Fibroblast of lung (primary cell): ENCODE measurements around the gene FIBP. TPM values are rescaled to one million over a fixed set of nuclear protein-coding genes. Genes with fewer than 3 reads are reported as not detected.

Experiments used
- DNase-seq, 2 donors: peaks; one replicate each; pipeline versions ENCODE4 v3.0.0 to v3.0.0-alpha.2; 2010; ENCODE audit warnings: low read depth in 2 of 2
- H2AFZ ChIP-seq: 2 replicates; pipeline ENCODE4 v1.5.1; 2012; ENCODE audit warnings: low read length, control low read depth, inconsistent platforms
- H3K27ac ChIP-seq: 2 replicates; pipeline ENCODE4 v1.5.1; 2011; ENCODE audit warnings: low read length, control low read depth; ENCODE audit not compliant: insufficient read depth
- H3K27me3 ChIP-seq: 2 replicates; pipeline ENCODE4 v1.5.1; 2011; ENCODE audit warnings: mild to moderate bottlenecking, low read length; ENCODE audit not compliant: control insufficient read depth, insufficient read depth
- H3K36me3 ChIP-seq: 2 replicates; pipeline ENCODE4 v1.5.1; 2011; ENCODE audit warnings: low read length; ENCODE audit not compliant: control insufficient read depth, insufficient read depth
- H3K4me1 ChIP-seq: 2 replicates; pipeline ENCODE4 v1.5.1; 2011; ENCODE audit warnings: low read length; ENCODE audit not compliant: control insufficient read depth, insufficient read depth; ENCODE audit errors: extremely low read depth
- H3K4me2 ChIP-seq: 2 replicates; pipeline ENCODE4 v1.5.1; 2011; ENCODE audit warnings: low read length, control low read depth; ENCODE audit not compliant: insufficient read depth; ENCODE audit errors: extremely low read depth
- H3K4me3 ChIP-seq, 4 experiments: fragments of 200-600 bp in 1 of 4; sonication (generic) in 1 of 4; replicated peaks in 1 of 4; 2 replicates each; pipeline ENCODE4 v1.5.1; 2011 to 2016; ENCODE audit warnings: low read length in 4 of 4, low read depth in 3 of 4, mild to moderate bottlenecking in 3 of 4, control low read depth in 2 of 4, inconsistent platforms in 1 of 4, mixed read lengths in 1 of 4; ENCODE audit not compliant: insufficient read depth in 1 of 4; ENCODE audit errors: control extremely low read depth in 1 of 4
- H3K79me2 ChIP-seq: 2 replicates; pipeline ENCODE4 v1.5.1; 2012; ENCODE audit warnings: mild to moderate bottlenecking, low read length, inconsistent platforms; ENCODE audit not compliant: control insufficient read depth, insufficient read depth
- H3K9ac ChIP-seq: 2 replicates; pipeline ENCODE4 v1.5.1; 2011; ENCODE audit warnings: mild to moderate bottlenecking, low read length, control low read depth; ENCODE audit not compliant: insufficient read depth
- H3K9me3 ChIP-seq: 2 replicates; pipeline ENCODE4 v1.5.1; 2012; ENCODE audit warnings: low read depth, low read length; ENCODE audit not compliant: control insufficient read depth, insufficient read depth
- H4K20me1 ChIP-seq: 2 replicates; pipeline ENCODE4 v1.5.1; 2011; ENCODE audit warnings: low read length; ENCODE audit not compliant: control insufficient read depth, insufficient read depth; ENCODE audit errors: extremely low read depth
- CTCF ChIP-seq, 2 donors: IDR thresholded peaks in 1 of 2; conservative IDR thresholded peaks in 1 of 2; 1 replicate in 1 of 2; 2 replicates in 1 of 2; pipeline ENCODE4 v1.5.1; 2011 to 2012; ENCODE audit warnings: low read length in 2 of 2, control low read depth in 1 of 2, inconsistent platforms in 1 of 2, low read depth in 1 of 2, mild to moderate bottlenecking in 1 of 2
- EZH2 ChIP-seq: IDR thresholded peaks from 2 replicates; pipeline ENCODE4 v1.5.1; 2012; ENCODE audit warnings: low read length, control low read depth, mild to moderate bottlenecking; ENCODE audit errors: missing control alignments
- polyA plus RNA-seq, 2 donors: library from polyadenylated mRNA; depleted of rRNA in 1 of 2; stranded (reverse) in 1 of 2; unstranded in 1 of 2; fragments of >200 nt; gene quantifications; 2 replicates each; pipeline ENCODE4 v1.2.1, GENCODE V29; 2011 to 2012; ENCODE audit warnings: missing spikeins in 1 of 2
- total RNA-seq: library from RNA; depleted of rRNA; stranded (reverse); fragments of >200 nt; gene quantifications from 2 replicates; pipeline ENCODE4 v1.2.1, GENCODE V29; 2014

FIBP gene
- total and polyA plus RNA-seq, 2 donors (not counting 1 experiment from before 2014, with no cell fraction given) = 81.0 to 168 TPM

- H2AFZ ChIP-seq = no peak within 1 kb of the TSS
- peak; percentile 97 for DNase-seq
- H3K4me3 ChIP-seq = peak within 1 kb of the TSS; percentile 95 to 99 (median 97)
- H3K4me2 ChIP-seq = peak within 1 kb of the TSS; percentile 98
- peak within 1 kb of the TSS; percentile 98 for H3K27ac ChIP-seq
- H3K9ac ChIP-seq = peak within 1 kb of the TSS; percentile 92
- H3K4me1 ChIP-seq = peaks cover 32% of the 10 kb centered on the region
- H4K20me1 ChIP-seq = peaks cover 8% of the 10 kb centered on the region
- H3K36me3 ChIP-seq = peaks cover 46% of the 10 kb centered on the region
- no peaks in the 10 kb centered on the region for H3K9me3 ChIP-seq
- TF ChIP-seq CTCF (conservative IDR thresholded peaks at IDR 0.05 in 1 of 2, IDR thresholded peaks at IDR 0.05 in 1 of 2; ENCODE audit: low read depth in 1 of 2, low read length in 2 of 2) (no peak), EZH2 (no peak)
- peaks cover 72% of the 10 kb centered on the region for H3K79me2 ChIP-seq
- no peaks in the 10 kb centered on the region for H3K27me3 ChIP-seq
Observed at GRCh38 chr11:65857853-65858680, 30.2 kb downstream of the FIBP start, which contains the start of gene CFL1. TSS of gene CFL1 (minus strand) at chr11:65858180. CDS start at chr11:65858099, 81 bp downstream.

GRCh38 chr11:65857500-65857852, 30.8 kb downstream of the FIBP start:
- Histone ChIP-seq H2AFZ (no peak overlapping the region), H3K27ac (peak overlapping the region; percentile 86), H3K4me1 (peaks cover 32% of the 10 kb centered on the region), H3K4me3 (peak overlapping the region; percentile 95 to 99 (median 97)), H3K79me2 (peaks cover 68% of the 10 kb centered on the region), H4K20me1 (peaks cover 8% of the 10 kb centered on the region), H3K4me2 (peak overlapping the region; percentile 44), H3K27me3 (no peaks in the 10 kb centered on the region), H3K9ac (peak overlapping the region; percentile 92), H3K9me3 (no peaks in the 10 kb centered on the region), H3K36me3 (peaks cover 47% of the 10 kb centered on the region)
- TF ChIP-seq CTCF (conservative IDR thresholded peaks at IDR 0.05 in 1 of 2, IDR thresholded peaks at IDR 0.05 in 1 of 2; ENCODE audit: low read depth in 1 of 2, low read length in 2 of 2) (no peak), EZH2 (no peak)
- no peak for DNase-seq

GRCh38 chr11:65856689-65857499, 31.4 kb downstream of the FIBP start:
- Histone ChIP-seq H2AFZ (no peak overlapping the region), H3K9me3 (no peaks in the 10 kb centered on the region), H3K4me1 (peaks cover 30% of the 10 kb centered on the region), H3K36me3 (peaks cover 46% of the 10 kb centered on the region), H3K9ac (peak overlapping the region; percentile 92), H3K27me3 (no peaks in the 10 kb centered on the region), H3K4me2 (peak overlapping the region; percentile 98), H3K79me2 (peaks cover 62% of the 10 kb centered on the region), H4K20me1 (peaks cover 8% of the 10 kb centered on the region), H3K27ac (peak overlapping the region; percentile 86), H3K4me3 (peak overlapping the region; percentile 95 to 99 (median 97))
- peak; percentile 56 to 68 for DNase-seq
- TF ChIP-seq CTCF (conservative IDR thresholded peaks at IDR 0.05 in 1 of 2, IDR thresholded peaks at IDR 0.05 in 1 of 2; ENCODE audit: low read depth in 1 of 2, low read length in 2 of 2) = no peak
- no peak for TF ChIP-seq EZH2
